NCI-H2029 treated with DMSO at 0.1 percent for 48 hours (cell line): ENCODE results near the gene CDX4.
"Not testable (repeated sequence)": the region's sequence is repeated elsewhere in the genome, so short reads cannot be mapped to it uniquely, and the experiment has no call there.

ENCODE experiments used
- DNase-seq: peaks from one replicate; lab custom pipeline; 2025; lab: John Stamatoyannopoulos, UW

The CDX4 gene, protein sequence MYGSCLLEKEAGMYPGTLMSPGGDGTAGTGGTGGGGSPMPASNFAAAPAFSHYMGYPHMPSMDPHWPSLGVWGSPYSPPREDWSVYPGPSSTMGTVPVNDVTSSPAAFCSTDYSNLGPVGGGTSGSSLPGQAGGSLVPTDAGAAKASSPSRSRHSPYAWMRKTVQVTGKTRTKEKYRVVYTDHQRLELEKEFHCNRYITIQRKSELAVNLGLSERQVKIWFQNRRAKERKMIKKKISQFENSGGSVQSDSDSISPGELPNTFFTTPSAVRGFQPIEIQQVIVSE

DNA sequence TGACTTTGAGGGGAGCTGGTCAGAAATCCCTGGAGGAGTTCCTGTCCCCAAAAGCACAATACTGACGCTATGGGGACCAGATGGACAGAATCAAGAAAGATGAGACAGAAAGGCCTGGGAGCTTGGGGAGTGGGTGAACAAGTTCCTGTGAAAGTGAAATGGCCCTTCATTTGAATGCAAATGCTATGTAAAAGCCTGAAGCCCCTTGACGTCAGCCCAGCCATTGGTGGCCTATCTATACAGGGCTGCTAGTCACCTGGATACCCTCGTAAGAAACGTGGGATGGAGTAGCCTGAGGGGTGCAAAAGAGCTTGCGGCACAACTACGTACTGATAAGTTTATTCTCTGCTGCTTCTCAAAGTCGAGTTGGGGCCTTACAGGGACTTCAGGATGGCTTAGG, at the start of gene CDX4:
Gene CDX4, plus strand, starts transcription at position 223 of the 400 bp plus-strand sequence. CDS start 201 bp downstream, outside the sequence.
- DNase-seq: no peak

DNA sequence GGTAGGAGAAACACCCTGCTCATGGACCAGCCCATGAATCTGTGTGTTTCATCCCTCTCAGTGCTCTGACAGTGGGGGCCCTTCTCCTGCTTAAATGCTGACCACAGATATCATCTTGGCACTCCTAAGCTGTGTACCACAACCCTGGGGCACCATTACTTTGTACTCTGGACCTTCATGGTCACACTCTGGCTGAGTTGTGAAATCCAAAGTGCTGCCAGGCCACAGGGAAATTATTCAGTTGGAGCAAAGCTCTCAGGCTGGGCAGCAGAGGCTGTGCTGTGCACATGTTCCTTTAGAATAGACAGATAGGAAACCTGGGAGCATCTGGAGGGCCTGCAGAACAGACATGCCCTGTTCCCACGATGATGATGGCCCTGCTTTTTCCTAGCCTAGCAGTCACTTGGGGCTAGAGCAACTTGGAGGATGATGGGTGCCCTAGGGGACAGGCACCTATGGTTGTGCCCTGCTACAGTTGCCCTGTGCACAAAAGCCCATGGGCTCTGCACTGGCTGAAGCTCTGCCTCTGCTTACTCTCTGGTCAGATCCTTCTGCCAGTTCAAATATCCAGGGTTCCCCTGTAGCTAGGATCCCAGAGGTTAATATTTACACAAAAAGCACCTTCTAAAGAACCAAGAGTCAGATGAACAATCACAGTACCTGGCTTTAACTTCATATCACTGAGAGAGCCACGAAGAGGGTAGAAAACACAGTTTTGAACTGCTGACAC, 48.5 kb upstream of the CDX4 start:
- DNase-seq: no peak

DNA sequence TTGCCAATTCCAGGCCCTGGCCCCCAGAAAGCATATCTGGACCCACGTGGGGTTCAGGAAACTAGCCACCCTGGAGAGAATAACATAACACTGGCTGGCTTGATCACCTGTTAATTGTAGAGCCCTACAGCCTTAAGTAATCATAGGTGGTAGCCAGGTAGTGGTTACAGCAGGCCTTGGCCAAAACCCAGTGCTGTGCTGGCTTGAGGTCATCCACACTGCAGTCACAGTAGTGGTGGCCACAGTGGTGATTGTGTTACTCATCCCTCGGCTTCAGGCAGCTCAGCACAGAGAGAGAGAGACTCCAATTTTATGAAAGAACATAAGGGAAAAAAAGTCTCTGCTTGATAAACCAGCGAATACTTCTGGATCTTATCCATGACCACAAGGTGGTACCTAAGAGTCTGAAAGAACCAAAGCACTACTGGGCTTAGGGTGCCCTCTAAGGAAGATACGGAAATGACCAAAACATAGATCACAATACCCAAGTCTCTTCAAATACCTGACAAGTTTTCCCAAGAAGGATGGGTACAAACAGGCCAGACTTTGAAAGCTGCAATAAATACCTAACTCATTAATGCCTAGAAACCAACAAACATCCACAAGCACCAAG, 46.6 kb upstream of the CDX4 start:
- no peak for DNase-seq

DNA sequence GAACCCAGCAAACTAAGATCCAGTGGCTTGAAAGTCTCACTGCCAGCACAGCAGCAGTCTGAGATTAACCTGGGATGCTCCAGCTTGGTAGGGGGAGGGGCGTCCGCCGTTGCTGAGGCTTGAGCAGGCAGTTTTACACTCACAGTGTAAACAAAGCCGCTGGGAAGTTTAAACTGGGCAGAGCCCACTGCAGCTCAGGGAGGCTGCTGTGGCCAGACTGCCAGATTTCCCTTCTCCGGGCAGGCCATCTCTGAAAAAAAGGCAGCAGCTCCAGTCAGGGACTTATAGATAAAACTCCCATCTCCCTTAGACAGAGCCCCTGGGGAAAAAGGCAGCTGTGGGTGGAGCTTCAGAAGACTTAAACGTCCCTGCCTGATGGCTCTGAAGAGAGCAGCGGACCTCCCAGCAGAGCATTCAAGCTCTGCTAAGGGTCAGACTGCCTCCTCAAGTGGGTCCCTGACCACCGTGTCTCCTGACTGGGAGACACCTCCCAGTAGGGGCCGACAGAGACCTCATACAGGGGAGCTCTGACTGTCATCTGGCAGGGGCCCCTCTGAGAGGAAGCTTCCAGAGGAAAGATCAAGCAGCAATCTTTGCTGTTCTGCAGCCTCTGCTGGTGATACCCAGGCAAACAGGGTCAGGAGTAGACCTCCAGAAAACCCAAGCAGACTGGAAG, 45.1 kb upstream of the CDX4 start:
- no peak for DNase-seq

DNA sequence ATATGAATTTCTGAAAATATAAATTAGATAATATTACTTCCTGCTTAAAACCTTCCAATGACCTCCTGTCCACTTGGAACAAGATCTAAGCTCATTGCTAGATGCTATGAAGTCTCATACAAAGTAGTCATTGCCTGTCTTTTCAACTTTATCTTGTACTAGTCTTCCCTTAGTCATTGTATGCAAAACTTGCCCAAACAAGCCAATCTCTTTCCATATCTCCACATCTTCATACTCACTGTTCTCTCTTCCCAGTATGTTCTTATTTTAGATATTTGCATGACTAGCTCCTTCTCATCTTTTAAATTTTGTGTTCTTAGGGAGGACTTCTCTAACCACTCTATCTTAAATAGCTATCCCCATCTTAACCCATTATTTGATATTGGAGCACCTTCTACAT, 33.9 kb upstream of the CDX4 start:
- DNase-seq: no peak

DNA sequence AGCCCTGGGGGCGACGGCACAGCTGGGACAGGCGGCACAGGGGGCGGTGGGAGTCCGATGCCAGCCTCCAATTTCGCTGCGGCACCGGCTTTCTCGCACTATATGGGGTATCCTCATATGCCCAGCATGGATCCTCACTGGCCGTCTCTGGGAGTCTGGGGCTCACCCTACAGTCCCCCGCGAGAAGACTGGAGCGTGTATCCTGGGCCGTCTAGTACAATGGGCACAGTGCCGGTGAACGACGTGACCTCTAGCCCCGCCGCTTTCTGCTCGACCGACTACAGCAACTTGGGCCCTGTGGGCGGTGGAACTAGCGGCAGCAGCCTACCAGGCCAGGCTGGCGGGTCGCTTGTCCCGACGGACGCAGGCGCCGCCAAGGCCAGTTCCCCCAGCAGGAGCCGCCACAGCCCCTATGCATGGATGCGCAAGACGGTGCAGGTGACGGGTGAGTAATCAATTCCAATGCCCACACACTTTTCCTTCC, 500 bp downstream of the CDX4 start:
- no peak for DNase-seq

DNA sequence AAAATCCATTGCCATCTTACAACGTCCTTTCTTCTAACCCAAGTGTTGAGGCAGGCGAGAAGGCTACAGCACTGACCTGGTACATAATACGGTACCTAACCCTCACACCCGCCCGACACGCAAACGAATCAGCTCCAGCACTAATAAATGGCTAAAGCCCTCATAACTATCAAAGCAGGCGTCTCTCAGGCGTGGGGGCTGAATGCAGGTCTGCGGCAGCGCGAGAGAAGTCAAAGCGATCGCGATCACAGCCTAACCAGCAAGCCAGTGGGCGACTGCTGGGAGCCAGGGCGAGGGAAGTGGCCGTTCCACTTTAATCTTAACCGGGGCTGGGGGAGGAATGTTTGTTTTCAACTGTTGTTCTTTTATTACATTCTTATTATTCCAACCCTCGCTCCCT, 1.5 kb downstream of the CDX4 start:
- no peak for DNase-seq

DNA sequence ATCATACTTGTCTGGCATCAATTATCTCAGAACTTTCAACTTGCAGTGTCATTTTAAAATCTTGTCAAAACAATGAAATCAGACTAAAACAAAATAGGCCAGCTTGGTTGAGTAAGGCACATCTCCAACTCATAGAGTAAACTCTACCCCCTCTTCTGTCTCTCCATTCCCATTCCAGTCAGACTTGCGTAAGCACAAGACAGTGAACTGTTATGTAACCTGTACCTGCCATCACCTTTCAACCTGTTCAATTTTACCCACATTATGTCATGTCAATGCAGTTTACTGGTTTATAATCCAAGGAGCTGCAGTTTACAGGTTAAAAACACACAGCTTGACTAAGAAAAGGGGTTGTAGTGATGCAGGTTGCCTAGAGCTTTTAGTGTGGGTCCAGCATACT, 8.3 kb downstream of the CDX4 start:
- no peak for DNase-seq

DNA sequence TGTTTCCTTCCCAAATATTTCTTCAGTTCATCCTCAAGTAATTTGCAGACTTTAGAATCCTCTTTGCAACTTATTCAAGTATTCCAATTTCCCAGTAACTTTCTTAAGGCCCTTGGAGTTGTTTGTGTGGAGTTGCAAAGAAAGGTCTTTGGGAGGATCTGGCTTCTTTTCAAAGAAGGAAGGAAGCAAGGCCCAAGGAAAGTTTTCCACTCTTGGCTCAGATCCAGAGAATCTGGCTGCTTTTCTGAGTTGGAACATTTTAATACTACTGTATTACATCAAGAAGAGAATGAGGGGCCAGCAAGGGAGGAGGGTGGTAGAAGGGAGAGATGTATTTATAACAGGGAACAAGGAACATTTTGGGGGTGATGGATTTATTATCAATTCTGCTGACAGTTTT, 10.5 kb downstream of the CDX4 start:
- DNase-seq: no peak

DNA sequence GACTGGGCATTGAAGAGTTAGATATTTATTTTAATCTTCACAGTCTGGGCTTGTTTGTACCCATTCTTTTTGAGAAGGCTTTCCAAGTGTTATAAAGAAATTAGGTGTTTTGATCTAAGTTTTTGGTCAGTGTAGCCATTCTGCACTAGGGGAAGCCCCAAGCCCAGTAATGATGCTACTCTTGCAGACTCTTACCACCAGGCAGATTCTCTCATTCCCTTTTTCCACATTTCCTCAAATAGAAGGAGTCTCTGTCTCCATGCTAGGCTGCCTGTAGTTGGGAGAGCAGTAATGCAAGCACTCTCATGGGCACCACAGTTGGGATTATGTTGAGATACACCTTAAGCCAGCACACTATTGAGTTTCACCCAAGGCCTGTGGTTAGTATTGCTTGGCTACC, 21.5 kb downstream of the CDX4 start:
- DNase-seq: no peak

DNA sequence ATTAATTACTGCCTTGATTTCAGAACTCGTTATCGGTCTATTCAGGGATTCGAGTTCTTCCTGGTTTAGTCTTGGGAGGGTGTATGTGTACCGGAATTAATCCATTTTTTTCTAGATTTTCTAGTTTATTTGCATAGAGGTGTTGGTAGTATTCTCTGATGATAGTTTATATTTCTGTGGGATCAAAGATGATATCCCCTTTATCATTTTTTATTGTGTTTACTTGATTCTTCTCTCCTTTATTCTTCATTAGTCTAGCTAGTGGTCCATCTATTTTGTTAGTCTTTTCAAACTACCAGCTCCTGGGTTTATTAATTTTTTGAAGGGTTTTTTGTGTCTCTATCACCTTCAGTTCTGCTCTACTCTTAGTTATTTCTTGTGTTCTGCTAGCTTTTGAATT, 32.1 kb downstream of the CDX4 start:
- no peak for DNase-seq

DNA sequence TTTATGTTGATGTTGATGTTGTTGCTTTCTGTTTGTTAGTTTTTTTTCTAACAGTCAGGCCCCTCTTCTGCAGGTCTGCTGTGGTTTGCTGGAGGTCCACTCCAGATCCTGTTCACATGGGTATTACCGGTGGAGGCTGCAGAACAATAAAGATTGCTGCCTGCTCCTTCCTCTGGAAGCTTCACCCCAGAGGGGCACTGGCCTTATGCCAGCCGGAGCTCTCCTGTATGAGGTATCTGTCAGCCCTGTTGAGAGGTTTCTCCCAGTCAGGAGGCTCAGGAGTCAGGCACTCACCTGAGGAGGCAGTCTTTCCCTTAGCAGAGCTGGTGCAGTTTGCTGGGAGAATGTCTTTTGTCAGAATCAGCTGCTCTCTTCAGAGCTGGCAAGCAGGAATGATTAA, 34.7 kb downstream of the CDX4 start:
- no peak for DNase-seq

DNA sequence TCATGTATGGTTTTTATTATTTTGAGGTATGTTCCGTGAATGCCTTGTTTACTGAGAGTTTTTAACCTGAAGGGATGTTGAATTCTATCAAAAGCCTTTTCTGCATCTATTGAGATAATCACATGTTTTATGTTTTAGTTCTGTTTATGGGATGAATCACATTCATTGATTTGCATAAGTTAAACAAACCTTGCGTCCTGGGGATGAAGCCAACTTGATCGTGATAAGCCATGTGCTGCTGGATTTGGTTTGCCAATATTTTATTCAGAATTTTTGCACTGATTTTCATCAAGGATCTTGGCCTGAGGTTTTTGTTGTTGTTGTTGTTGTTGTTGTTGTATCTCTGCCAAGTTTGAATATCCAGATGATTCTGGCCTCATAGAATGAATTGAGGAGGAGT, 43.8 kb downstream of the CDX4 start:
- DNase-seq: no peak

DNA sequence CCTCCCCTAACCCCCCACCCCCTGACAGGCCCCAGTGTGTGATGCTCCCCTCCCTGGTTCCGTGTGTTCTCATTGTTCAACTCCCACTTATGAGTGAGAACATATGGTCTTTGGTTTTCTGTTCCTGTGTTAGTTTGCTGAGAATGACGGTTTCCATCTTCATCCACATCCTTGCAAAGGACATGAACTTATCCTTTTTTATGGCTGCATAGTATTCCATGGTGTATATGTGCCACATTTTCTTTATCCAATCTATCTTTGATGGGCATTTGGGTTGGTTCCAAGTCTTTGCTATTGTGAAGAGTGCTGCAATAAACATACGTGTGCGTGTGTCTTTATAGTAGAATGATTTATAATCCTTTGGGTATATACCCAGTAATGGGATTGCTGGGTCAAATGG, 45.3 kb downstream of the CDX4 start:
- not testable (repeated sequence) for DNase-seq
